ENCODE results near the gene TMED9. TPM values are rescaled to one million over a fixed set of nuclear protein-coding genes. Genes with fewer than 3 reads are reported as not detected.

The TMED9 gene
- total RNA-seq, 1 donor from 2014 or later, result 78.4 TPM

- intact Hi-C loops (cut with micrococcal nuclease), result no loop called here
- DNase-seq, result no peak
- POLR2A ChIA-PET, result interaction anchor here (0.7 kb wide), 1 partner anchor 92 kb away, joined by 3 read pairs; no protein-coding TSS in a partner anchor
Measured at GRCh38 chr5:177547736-177548135, 44.3 kb upstream of the TMED9 start.

GRCh38 chr5:177548495-177548894, 43.5 kb upstream of the TMED9 start:
- no peak overlapping the region for H3K4me3 Mint-ChIP-seq
- ATAC-seq (ENCODE audit: low read depth) (no peak), DNase-seq (no peak)
- intact Hi-C loops (cut with micrococcal nuclease), result no loop called here
- no peaks in the 10 kb centered on the region for H3K27me3 Mint-ChIP-seq
- POLR2A ChIA-PET, result no interaction called here
- TF ChIP-seq, protein P1, sequence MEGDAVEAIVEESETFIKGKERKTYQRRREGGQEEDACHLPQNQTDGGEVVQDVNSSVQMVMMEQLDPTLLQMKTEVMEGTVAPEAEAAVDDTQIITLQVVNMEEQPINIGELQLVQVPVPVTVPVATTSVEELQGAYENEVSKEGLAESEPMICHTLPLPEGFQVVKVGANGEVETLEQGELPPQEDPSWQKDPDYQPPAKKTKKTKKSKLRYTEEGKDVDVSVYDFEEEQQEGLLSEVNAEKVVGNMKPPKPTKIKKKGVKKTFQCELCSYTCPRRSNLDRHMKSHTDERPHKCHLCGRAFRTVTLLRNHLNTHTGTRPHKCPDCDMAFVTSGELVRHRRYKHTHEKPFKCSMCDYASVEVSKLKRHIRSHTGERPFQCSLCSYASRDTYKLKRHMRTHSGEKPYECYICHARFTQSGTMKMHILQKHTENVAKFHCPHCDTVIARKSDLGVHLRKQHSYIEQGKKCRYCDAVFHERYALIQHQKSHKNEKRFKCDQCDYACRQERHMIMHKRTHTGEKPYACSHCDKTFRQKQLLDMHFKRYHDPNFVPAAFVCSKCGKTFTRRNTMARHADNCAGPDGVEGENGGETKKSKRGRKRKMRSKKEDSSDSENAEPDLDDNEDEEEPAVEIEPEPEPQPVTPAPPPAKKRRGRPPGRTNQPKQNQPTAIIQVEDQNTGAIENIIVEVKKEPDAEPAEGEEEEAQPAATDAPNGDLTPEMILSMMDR (IDR thresholded peaks at IDR 0.05), result no peak
- H3K36me3 Mint-ChIP-seq (ENCODE audit: low read depth), result peaks cover 28% of the 10 kb centered on the region
- CTCF ChIA-PET, result interaction anchor here (0.9 to 1.9 kb wide), 2 partner anchors 10 to 47 kb away, joined by 3 to 4 read pairs; no protein-coding TSS in a partner anchor
- peaks cover 25% of the 10 kb centered on the region for H3K4me1 Mint-ChIP-seq
- no peak overlapping the region for H3K27ac Mint-ChIP-seq
- no peaks in the 10 kb centered on the region for H3K9me3 Mint-ChIP-seq

More at GRCh38 chr5:177547736-177548135, 44.3 kb upstream of the TMED9 start:
- CTCF ChIA-PET, result interaction anchor here (0.9 to 1.9 kb wide), 2 partner anchors 10 to 46 kb away, joined by 3 to 4 read pairs; no protein-coding TSS in a partner anchor
- no peak overlapping the region for H3K4me3 Mint-ChIP-seq
- H3K9me3 Mint-ChIP-seq, result no peaks in the 10 kb centered on the region
- peaks cover 28% of the 10 kb centered on the region for H3K36me3 Mint-ChIP-seq (ENCODE audit: low read depth)
- peaks cover 17% of the 10 kb centered on the region for H3K4me1 Mint-ChIP-seq
- H3K27ac Mint-ChIP-seq, result no peak overlapping the region
- no peaks in the 10 kb centered on the region for H3K27me3 Mint-ChIP-seq
- TF ChIP-seq, protein P1 (IDR thresholded peaks at IDR 0.05), result no peak
- no peak for ATAC-seq (ENCODE audit: low read depth)

DNA sequence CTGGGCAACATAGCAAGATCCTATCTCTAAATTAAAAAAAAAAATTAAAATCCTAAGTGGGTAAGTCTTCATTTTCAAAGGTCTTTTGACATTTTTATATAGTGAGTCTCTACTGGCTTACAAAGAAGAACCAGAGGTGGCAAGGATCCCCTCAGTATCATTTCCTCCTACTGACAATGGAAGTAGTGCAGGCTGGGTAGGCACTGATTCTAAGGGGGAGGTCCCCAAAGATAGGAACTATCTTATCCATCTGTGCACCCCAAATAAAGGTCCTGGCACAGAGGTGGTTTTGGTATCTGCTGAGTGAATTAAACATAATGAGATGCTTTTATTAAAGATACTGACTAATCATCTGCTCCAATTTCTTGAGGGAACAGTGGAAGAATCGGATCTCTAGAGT, 41.9 kb upstream of the TMED9 start:
- ATAC-seq (ENCODE audit: low read depth), result no peak
- POLR2A ChIA-PET, result interaction anchor here (0.7 kb wide), 1 partner anchor 50 kb away, joined by 3 read pairs; the partner anchor contains the start of gene B4GALT7
- Mint-ChIP-seq H3K4me1 (peaks cover 33% of the 10 kb centered on the region), H3K27me3 (no peaks in the 10 kb centered on the region), H3K36me3 (ENCODE audit: low read depth) (peaks cover 24% of the 10 kb centered on the region), H3K27ac (no peak overlapping the region), H3K9me3 (no peaks in the 10 kb centered on the region), H3K4me3 (no peak overlapping the region)
- intact Hi-C loops (cut with micrococcal nuclease), result no loop called here
- CTCF ChIA-PET, result no interaction called here
- no peak for DNase-seq
- TF ChIP-seq, protein P1 (IDR thresholded peaks at IDR 0.05), result no peak

DNA sequence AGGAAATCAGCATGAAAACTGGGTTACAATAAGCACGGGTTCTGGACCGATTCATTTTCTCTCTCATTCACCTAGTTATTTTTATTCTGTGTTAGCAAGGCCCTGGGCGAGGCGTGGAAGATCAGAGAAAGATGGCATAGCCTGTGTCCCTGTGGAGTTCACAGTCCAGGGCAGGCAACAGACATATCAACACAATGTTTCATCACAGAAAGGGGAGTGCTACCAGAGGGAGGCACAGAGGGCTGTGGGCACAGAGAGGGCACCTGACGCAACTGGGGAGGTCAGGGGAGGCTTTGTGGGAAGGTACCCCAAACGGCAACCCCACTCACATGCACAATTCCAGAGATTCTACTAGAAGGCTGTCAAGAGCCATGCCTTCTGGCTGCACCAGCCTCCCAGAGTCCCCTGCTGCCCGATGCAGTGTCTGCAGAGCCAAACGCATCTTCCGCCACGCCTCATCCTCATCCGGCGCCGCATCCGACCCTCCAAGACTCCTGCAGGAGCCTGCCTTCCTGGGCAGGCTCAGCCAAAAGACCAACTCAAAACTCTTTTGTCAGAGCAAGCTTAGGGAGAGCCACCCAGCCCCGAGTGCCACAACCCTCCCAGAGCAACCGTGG, 39.1 kb upstream of the TMED9 start:
- TF ChIP-seq, protein P1 (IDR thresholded peaks at IDR 0.05), result no peak
- Mint-ChIP-seq H3K4me1 (peaks cover 31% of the 10 kb centered on the region), H3K36me3 (ENCODE audit: low read depth) (peaks cover 13% of the 10 kb centered on the region), H3K9me3 (no peaks in the 10 kb centered on the region), H3K4me3 (peak overlapping the region; percentile 65), H3K27ac (peak overlapping the region; percentile 54), H3K27me3 (no peaks in the 10 kb centered on the region)
- intact Hi-C loops (cut with micrococcal nuclease), result no loop called here
- POLR2A ChIA-PET, result no interaction called here
- DNase-seq, result no peak
- no peak for ATAC-seq (ENCODE audit: low read depth)
- CTCF ChIA-PET, result no interaction called here

GRCh38 chr5:177553671-177554429, 38.2 kb upstream of the TMED9 start:
- intact Hi-C loops (cut with micrococcal nuclease), result loop anchor here (1.0 to 2.0 kb wide), 4 partner anchors 37 to 57 kb away; partner anchors contain the start of genes B4GALT7, PDLIM7 and TMED9
- CTCF ChIA-PET, result no interaction called here
- TF ChIP-seq, protein P1 (IDR thresholded peaks at IDR 0.05), result no peak
- POLR2A ChIA-PET, result no interaction called here
- no peaks in the 10 kb centered on the region for H3K27me3 Mint-ChIP-seq
- H3K4me1 Mint-ChIP-seq, result peaks cover 30% of the 10 kb centered on the region
- peak; percentile 36 for ATAC-seq (ENCODE audit: low read depth)
- no peak overlapping the region for H3K27ac Mint-ChIP-seq
- H3K9me3 Mint-ChIP-seq, result no peaks in the 10 kb centered on the region
- peaks cover 13% of the 10 kb centered on the region for H3K36me3 Mint-ChIP-seq (ENCODE audit: low read depth)
- H3K4me3 Mint-ChIP-seq, result peak overlapping the region; percentile 65
- DNase-seq, result no peak

All from activated B cell treated with CpG ODN at 0.5 μM for 24 hours (primary cell).